Activated T-helper 9 cell treated with anti-CD3 and anti-CD28 coated beads, Interleukin-2, amount 50 U/mL, for 16 hours (primary cell): ENCODE data around the gene MYH14.

Experiments used
- DNase-seq: peaks from one replicate; pipeline ENCODE4 v3.0.0-alpha.2; 2020; ENCODE audit warnings: low read depth

The MYH14 gene

GRCh38 chr19:50195224-50195623, 8.2 kb upstream of the MYH14 start:
- no peak for DNase-seq

GRCh38 chr19:50196322-50196932, 7.0 kb upstream of the MYH14 start:
- no peak for DNase-seq

GRCh38 chr19:50197348-50197747, 6.1 kb upstream of the MYH14 start:
- no peak for DNase-seq

- no peak for DNase-seq
Measured at GRCh38 chr19:50198431-50199258, 4.8 kb upstream of the MYH14 start.

- no peak for DNase-seq
Measured at GRCh38 chr19:50199259-50199555, 4.2 kb upstream of the MYH14 start.

GRCh38 chr19:50202386-50202785, 1.0 kb upstream of the MYH14 start:
- DNase-seq, result no peak

GRCh38 chr19:50202962-50203280, 501 bp upstream of the MYH14 start:
- no peak for DNase-seq

GRCh38 chr19:50204081-50204428, 633 bp downstream of the MYH14 start:
- no peak for DNase-seq

- no peak for DNase-seq
Measured at GRCh38 chr19:50204811-50205675, 1.6 kb downstream of the MYH14 start.

GRCh38 chr19:50205681-50206138, 2.3 kb downstream of the MYH14 start:
- DNase-seq, result no peak

- no peak for DNase-seq
Measured at GRCh38 chr19:50206191-50206590, 2.8 kb downstream of the MYH14 start.

GRCh38 chr19:50207730-50208129, 4.3 kb downstream of the MYH14 start:
- DNase-seq, result no peak

GRCh38 chr19:50209131-50209530, 5.7 kb downstream of the MYH14 start:
- DNase-seq, result no peak

- no peak for DNase-seq
Measured at GRCh38 chr19:50210425-50210824, 7.0 kb downstream of the MYH14 start.

- DNase-seq, result no peak
Measured at GRCh38 chr19:50213925-50214324, 10.5 kb downstream of the MYH14 start.

- no peak for DNase-seq
Measured at GRCh38 chr19:50214699-50215543, 11.5 kb downstream of the MYH14 start.

- no peak for DNase-seq
Measured at GRCh38 chr19:50215820-50216219, 12.4 kb downstream of the MYH14 start.

GRCh38 chr19:50221087-50221486, 17.7 kb downstream of the MYH14 start:
- DNase-seq, result no peak

- DNase-seq, result no peak
Measured at GRCh38 chr19:50222691-50223438, 19.4 kb downstream of the MYH14 start.

GRCh38 chr19:50223439-50223716, 20.0 kb downstream of the MYH14 start:
- DNase-seq, result no peak

GRCh38 chr19:50224986-50225747, 21.7 kb downstream of the MYH14 start:
- no peak for DNase-seq
